Mucosa of descending colon (tissue), 3 donors: ENCODE results near the gene ADGRG1. TPM values are rescaled to one million over a fixed set of nuclear protein-coding genes. Genes with fewer than 3 reads are reported as not detected.

ENCODE experiments used
- ATAC-seq: fragments of 200-7000 bp; cut with Tn5 transposase; one replicate; pipeline ENCODE4 v1.9.1; 2020; ENCODE audit warnings: mild to moderate bottlenecking, moderate library complexity
- DNase-seq, 3 donors: peaks; one replicate each; pipeline ENCODE4 v3.0.0-alpha.2; 2020
- H3K36me3 ChIP-seq: fragments of 200-600 bp; one replicate; pipeline ENCODE4 v1.8.0; 2021; ENCODE audit warnings: low read depth, mild to moderate bottlenecking
- H3K4me1 ChIP-seq: fragments of 200-600 bp; one replicate; pipeline ENCODE4 v1.8.0; 2021; ENCODE audit warnings: low read depth, mild to moderate bottlenecking
- H3K4me3 ChIP-seq: fragments of 200-600 bp; one replicate; pipeline ENCODE4 v1.8.0; 2021; ENCODE audit warnings: mild to moderate bottlenecking
- H3K9me3 ChIP-seq: fragments of 200-600 bp; one replicate; pipeline ENCODE4 v1.8.0; 2021; ENCODE audit warnings: mild to moderate bottlenecking
- intact Hi-C, 2 donors: fragments of 100-400 bp; cut with DNase I in 1 of 2; cut with micrococcal nuclease in 1 of 2; formaldehyde crosslinking; loops; one replicate each; pipeline versions ENCODE4 v1.11.0 to v1.11.1; 2022; cut with DNase I, micrococcal nuclease
- total RNA-seq, 3 donors: library from RNA; stranded (reverse); fragmentation: NEBNext Ultra II Directional in 2 of 3; extraction: Animal tissue kit (Norgen Biotek cat#: 25700) in 2 of 3; gene quantifications; one replicate each; pipeline versions ENCODE4 v1.2.1 to v1.2.4, GENCODE V29; 2021 to 2023
- TF ChIP-seq, protein P1 (sequence below): fragments of 200-600 bp; IDR thresholded peaks from one replicate; pipeline ENCODE4 v1.8.0; 2022; ENCODE audit warnings: antibody characterized with exemption, mild to moderate bottlenecking
- donor health status: DM: no; HTN: no; CAD: no; lungs with moderate emphysema.
- donor health status: DM: no; HTN: no; CAD: no.
- donor health status: DM: no; HTN: yes; CAD: no.

ADGRG1 gene
- total RNA-seq, 3 donors from 2014 or later = 37.0 to 104 (median 98.4) TPM

DNA sequence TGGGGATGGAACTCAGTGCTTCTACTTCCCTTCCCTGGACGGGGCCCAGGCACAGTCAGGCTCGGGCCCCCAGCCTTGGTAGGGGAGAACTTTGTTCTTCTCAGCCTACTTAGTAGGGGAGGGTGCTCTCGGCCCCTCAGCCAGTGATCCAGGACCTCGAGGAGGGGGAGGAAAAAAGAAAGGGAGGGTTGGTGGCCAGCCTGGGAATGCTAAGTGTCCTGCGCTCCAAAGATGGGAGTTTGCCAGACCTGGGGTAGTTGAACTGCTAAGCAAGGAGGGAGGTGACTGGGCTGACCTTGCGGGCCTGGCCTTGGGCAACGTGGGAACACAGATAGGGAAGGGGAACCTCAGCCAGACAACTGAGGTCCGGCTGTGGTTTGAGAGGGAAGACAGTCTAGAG, 12.2 kb downstream of the ADGRG1 start:
- ATAC-seq (no peak), DNase-seq (no peak)
- Histone ChIP-seq H3K36me3 (no peaks in the 10 kb centered on the region), H3K9me3 (no peaks in the 10 kb centered on the region), H3K4me1 (peaks cover 14% of the 10 kb centered on the region), H3K4me3 (no peak overlapping the region)
- intact Hi-C loops = no loop called here
- TF ChIP-seq, protein P1, sequence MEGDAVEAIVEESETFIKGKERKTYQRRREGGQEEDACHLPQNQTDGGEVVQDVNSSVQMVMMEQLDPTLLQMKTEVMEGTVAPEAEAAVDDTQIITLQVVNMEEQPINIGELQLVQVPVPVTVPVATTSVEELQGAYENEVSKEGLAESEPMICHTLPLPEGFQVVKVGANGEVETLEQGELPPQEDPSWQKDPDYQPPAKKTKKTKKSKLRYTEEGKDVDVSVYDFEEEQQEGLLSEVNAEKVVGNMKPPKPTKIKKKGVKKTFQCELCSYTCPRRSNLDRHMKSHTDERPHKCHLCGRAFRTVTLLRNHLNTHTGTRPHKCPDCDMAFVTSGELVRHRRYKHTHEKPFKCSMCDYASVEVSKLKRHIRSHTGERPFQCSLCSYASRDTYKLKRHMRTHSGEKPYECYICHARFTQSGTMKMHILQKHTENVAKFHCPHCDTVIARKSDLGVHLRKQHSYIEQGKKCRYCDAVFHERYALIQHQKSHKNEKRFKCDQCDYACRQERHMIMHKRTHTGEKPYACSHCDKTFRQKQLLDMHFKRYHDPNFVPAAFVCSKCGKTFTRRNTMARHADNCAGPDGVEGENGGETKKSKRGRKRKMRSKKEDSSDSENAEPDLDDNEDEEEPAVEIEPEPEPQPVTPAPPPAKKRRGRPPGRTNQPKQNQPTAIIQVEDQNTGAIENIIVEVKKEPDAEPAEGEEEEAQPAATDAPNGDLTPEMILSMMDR = no peak

DNA sequence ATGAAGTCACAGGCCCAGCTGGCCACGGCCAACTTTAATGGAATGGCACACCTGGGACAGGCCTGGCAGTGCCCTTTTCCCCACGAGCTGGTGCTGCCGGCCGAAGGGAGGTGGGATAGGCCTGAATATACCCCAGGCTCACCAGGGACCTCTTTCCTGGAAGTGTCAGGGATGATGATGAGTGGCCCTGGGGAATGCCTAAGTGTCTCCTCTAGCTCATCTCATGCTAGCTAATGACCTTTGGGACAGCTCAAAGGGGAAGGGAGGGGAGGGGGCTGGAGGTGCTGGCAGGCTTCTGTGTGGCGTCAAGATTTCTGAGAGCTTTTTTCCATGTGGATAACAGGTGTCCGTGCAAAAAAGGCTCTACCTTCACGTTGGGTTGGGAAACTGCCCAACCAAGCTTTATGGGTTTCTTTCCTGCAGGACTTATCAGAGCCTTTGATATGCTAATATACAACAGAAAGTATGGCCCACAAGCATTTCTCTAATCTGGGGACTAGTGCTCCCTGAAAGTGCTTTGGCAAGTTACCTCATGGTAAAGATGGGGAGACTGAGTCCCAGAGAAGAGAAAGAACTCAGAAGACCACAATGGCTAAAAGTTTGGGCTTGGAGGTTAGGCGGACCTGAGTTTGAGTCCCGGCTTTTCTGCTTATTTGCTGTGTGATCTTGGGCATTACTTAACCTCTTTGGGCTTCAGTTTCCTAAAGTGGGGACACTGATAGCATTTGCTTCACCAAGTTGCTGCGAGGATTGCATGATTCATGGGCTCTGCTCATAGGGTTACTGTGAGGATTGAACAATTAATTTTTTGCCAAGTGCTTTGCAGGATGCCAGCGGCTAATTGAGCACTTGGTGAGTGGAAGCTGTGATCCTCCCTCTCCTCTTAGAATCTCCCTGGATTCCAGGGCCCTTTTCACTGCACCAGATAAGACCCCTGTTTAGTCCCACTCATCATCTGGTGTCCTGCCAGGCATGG, 14.0 kb downstream of the ADGRG1 start:
- ATAC-seq = no peak
- Histone ChIP-seq H3K36me3 (no peaks in the 10 kb centered on the region), H3K4me3 (no peak overlapping the region), H3K9me3 (no peaks in the 10 kb centered on the region), H3K4me1 (peaks cover 5% of the 10 kb centered on the region)
- TF ChIP-seq, protein P1 = no peak
- intact Hi-C loops = no loop called here
- no peak for DNase-seq

DNA sequence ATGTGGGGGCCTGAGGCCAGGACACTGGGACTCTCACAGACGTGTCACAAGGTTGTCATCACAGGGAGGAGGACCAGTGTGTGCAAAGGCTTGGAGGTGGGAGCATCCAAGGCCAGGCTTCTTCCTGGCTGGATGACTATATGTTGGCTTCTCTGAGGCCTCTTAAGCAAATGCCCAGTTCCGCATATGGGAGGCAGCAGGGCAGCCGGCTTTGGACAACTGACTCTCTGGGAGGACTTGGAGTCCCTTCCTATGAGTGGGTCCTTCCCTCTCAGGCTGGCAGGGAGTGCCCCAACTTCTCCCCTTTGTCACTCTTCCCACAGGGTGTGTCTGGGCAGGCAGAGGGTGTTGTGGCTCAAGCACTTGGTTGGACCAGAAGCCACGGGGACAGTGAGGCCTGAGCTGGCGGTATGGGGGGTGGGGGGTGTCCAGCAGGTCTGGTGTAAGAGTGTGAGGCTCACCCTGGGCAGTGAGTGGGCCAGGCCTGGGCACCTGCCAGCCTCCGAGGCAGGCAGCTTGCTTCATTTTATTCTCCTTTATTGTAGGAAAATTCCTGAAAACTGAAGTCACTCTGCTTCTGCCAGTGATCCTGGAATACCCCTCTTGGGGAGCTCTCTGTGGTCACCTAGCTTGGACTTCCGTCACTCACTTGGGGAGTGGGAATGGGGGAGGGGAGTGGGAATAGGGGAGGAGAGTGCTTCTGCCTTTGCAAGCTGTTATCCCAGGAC, 14.9 kb downstream of the ADGRG1 start:
- no peak for DNase-seq
- TF ChIP-seq, protein P1 = no peak
- Histone ChIP-seq H3K4me1 (peaks cover 3% of the 10 kb centered on the region), H3K36me3 (no peaks in the 10 kb centered on the region), H3K4me3 (no peak overlapping the region), H3K9me3 (no peaks in the 10 kb centered on the region)
- intact Hi-C loops = no loop called here
- peak; percentile 43 for ATAC-seq

DNA sequence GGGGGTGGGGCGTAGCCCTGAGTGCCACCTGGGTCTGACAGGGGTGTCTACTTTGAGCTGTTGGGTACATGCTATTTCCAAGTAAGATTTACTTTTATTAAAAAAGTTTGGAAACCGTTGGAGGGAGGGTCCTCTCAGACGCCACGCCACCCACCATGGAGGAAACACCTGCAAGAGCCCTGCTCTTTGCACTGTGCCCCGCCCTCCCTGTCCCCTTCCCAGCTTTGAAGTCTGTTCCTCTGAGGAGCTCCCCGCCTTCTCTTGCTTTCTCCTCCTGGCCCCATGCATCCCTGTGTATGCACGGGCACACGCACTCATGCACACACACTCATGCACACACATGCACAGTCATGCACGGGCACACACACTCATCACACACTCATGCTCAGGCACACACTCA, 15.5 kb downstream of the ADGRG1 start:
- H3K4me1 ChIP-seq = peaks cover 3% of the 10 kb centered on the region
- DNase-seq (no peak), ATAC-seq (no peak)
- H3K9me3 ChIP-seq = no peaks in the 10 kb centered on the region
- H3K4me3 ChIP-seq = no peak overlapping the region
- TF ChIP-seq, protein P1 = no peak
- intact Hi-C loops = no loop called here
- no peaks in the 10 kb centered on the region for H3K36me3 ChIP-seq

DNA sequence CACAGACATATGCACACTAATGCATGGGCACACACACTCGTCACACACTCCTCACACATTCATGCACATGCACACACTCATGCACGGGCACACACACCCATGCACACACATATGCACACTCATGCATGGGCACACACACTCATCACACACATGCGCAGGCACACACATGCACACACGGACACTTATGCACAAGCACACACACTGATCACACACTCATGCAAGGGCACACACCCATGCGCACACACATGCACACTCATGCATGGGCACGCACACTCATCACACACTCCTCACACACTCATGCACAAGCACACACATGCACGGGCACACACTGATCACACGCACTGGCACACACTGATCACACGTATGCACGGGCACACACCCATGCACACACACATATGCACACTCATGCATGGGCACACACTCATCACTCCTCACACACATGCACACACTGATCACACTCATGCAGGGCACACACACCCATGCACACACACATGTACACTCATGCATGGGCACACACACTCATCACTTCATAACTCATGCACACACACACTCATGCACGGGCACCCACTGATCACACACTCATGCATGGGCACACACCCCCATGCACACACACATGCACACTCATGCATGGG, 16.1 kb downstream of the ADGRG1 start:
- no peak for DNase-seq
- ATAC-seq = no peak
- TF ChIP-seq, protein P1 = no peak
- Histone ChIP-seq H3K4me1 (peaks cover 3% of the 10 kb centered on the region), H3K9me3 (no peaks in the 10 kb centered on the region), H3K36me3 (no peaks in the 10 kb centered on the region), H3K4me3 (no peak overlapping the region)
- intact Hi-C loops = loop anchor here in 1 of 2 donors (5.0 kb wide), 1 partner anchor 52 kb away; no protein-coding TSS in a partner anchor
